HepG2 (cell line): ENCODE measurements around the gene COL4A3. TPM values are rescaled to one million over a fixed set of nuclear protein-coding genes. Genes with fewer than 3 reads are reported as not detected.

ENCODE experiments used
- FOSL2 ChIP-seq: sonication (generic); formaldehyde crosslinking; IDR thresholded peaks from 2 replicates; pipeline ENCODE4 v1.4.0; 2020; ENCODE audit warnings: missing genetic modification reagents
- FOXO1 ChIP-seq: sonication (generic); formaldehyde crosslinking; IDR thresholded peaks from 2 replicates; pipeline ENCODE4 v1.4.0; 2020; ENCODE audit warnings: missing genetic modification reagents
- JDP2 ChIP-seq: sonication (generic); formaldehyde crosslinking; IDR thresholded peaks from 2 replicates; pipeline ENCODE4 v1.8.1; 2022; ENCODE audit warnings: missing genetic modification reagents, borderline replicate concordance
- JUN ChIP-seq: sonication (generic); formaldehyde crosslinking; IDR thresholded peaks from 2 replicates; pipeline ENCODE4 v1.4.0; 2020; ENCODE audit warnings: mild to moderate bottlenecking, missing genetic modification reagents
- KLF13 ChIP-seq: sonication (generic); formaldehyde crosslinking; IDR thresholded peaks from 2 replicates; pipeline ENCODE4 v1.4.0; 2020; ENCODE audit warnings: mild to moderate bottlenecking, missing genetic modification reagents
- KMT2B ChIP-seq: IDR thresholded peaks from 2 replicates; pipeline ENCODE4 v1.6.1; 2016; ENCODE audit warnings: missing genetic modification reagents, missing compliant biosample characterization
- MAF1 ChIP-seq: sonication (generic); formaldehyde crosslinking; IDR thresholded peaks from 2 replicates; pipeline ENCODE4 v1.5.0; 2020; ENCODE audit warnings: missing genetic modification reagents, borderline replicate concordance
- MED1 ChIP-seq: sonication (generic); formaldehyde crosslinking; IDR thresholded peaks from 2 replicates; pipeline ENCODE4 v1.4.0; 2020; ENCODE audit warnings: missing genetic modification reagents
- NFE2 ChIP-seq: sonication (generic); formaldehyde crosslinking; IDR thresholded peaks from 2 replicates; pipeline ENCODE4 v1.4.0; 2020; ENCODE audit warnings: missing genetic modification reagents
- NFYB ChIP-seq: sonication (generic); formaldehyde crosslinking; IDR thresholded peaks from 2 replicates; pipeline ENCODE4 v1.4.0; 2020; ENCODE audit warnings: missing genetic modification reagents
- PAXIP1 ChIP-seq: sonication (generic); formaldehyde crosslinking; conservative IDR thresholded peaks from 2 replicates; pipeline ENCODE4 v1.4.0; 2020; ENCODE audit warnings: mild to moderate bottlenecking, missing genetic modification reagents, moderate library complexity
- RBM39 ChIP-seq: fragments of 200-400 bp; formaldehyde crosslinking; IDR thresholded peaks from one replicate; pipeline ENCODE4 v1.6.1; 2018; ENCODE audit warnings: antibody characterized with exemption, mild to moderate bottlenecking, low read depth, low read length; ENCODE audit not compliant: poor library complexity, severe bottlenecking
- RFX3 ChIP-seq: IDR thresholded peaks from 2 replicates; pipeline ENCODE4 v1.6.1; 2016; ENCODE audit warnings: missing biosample characterization, missing genetic modification reagents
- SNAPC2 ChIP-seq: sonication (generic); formaldehyde crosslinking; IDR thresholded peaks from 2 replicates; pipeline ENCODE4 v1.8.1; 2022; ENCODE audit warnings: mild to moderate bottlenecking, missing genetic modification reagents
- ZBTB1 ChIP-seq: sonication (generic); formaldehyde crosslinking; IDR thresholded peaks from 2 replicates; pipeline ENCODE4 v1.4.0; 2020; ENCODE audit warnings: missing genetic modification reagents, borderline replicate concordance
- ZFP36L2 ChIP-seq: sonication (generic); formaldehyde crosslinking; IDR thresholded peaks from 2 replicates; pipeline ENCODE4 v1.4.0; 2020; ENCODE audit warnings: missing genetic modification reagents
- ZFP37 ChIP-seq: sonication (generic); formaldehyde crosslinking; IDR thresholded peaks from 2 replicates; pipeline ENCODE4 v1.4.0; 2020; ENCODE audit warnings: missing genetic modification reagents, borderline replicate concordance
- ZNF160 ChIP-seq: sonication (generic); formaldehyde crosslinking; IDR thresholded peaks from 2 replicates; pipeline ENCODE4 v1.8.0; 2022; ENCODE audit warnings: mild to moderate bottlenecking, inconsistent platforms, missing genetic modification reagents
- ZNF383 ChIP-seq: sonication (generic); formaldehyde crosslinking; IDR thresholded peaks from 2 replicates; pipeline ENCODE4 v1.4.0; 2020; ENCODE audit warnings: missing genetic modification reagents, mild to moderate bottlenecking, borderline replicate concordance
- ZNF430 ChIP-seq: sonication (generic); formaldehyde crosslinking; IDR thresholded peaks from 2 replicates; pipeline ENCODE4 v1.9.0; 2021; ENCODE audit warnings: mild to moderate bottlenecking, missing genetic modification reagents
- ZNF432 ChIP-seq: sonication (generic); formaldehyde crosslinking; IDR thresholded peaks from 2 replicates; pipeline ENCODE4 v1.5.0; 2020; ENCODE audit warnings: missing genetic modification reagents, mild to moderate bottlenecking, borderline replicate concordance
- ZNF549 ChIP-seq: sonication (generic); formaldehyde crosslinking; IDR thresholded peaks from 2 replicates; pipeline ENCODE4 v1.5.0; 2020; ENCODE audit warnings: missing genetic modification reagents
- ZNF703 ChIP-seq: sonication (generic); formaldehyde crosslinking; IDR thresholded peaks from 2 replicates; pipeline ENCODE4 v1.5.1; 2020; ENCODE audit warnings: missing genetic modification reagents, mild to moderate bottlenecking, moderate library complexity, borderline replicate concordance
- ZNF883 ChIP-seq: sonication (generic); formaldehyde crosslinking; IDR thresholded peaks from 2 replicates; pipeline ENCODE4 v1.5.1; 2020; ENCODE audit warnings: mild to moderate bottlenecking, missing genetic modification reagents; ENCODE audit errors: not compliant biosample characterization
- polyA plus RNA-seq, 8 experiments: library from polyadenylated mRNA; depleted of rRNA in 3 of 8; stranded (reverse) in 7 of 8; unstranded in 1 of 8; fragments of >200 nt; fragmentation: Illumina TruSeq in 4 of 8; extraction: Trizol in 4 of 8; gene quantifications; 2 replicates each; pipeline versions ENCODE4 v1.2.1 to v1.2.3, GENCODE V29; 2011 to 2016; ENCODE audit warnings: low read depth in 4 of 8, missing spikeins in 1 of 8, mixed read lengths in 1 of 8; ENCODE audit not compliant: insufficient read depth in 1 of 8
- total RNA-seq, 5 experiments: library from RNA; depleted of rRNA; stranded (reverse); fragments of >200 nt; fragmentation: Illumina TruSeq; extraction: Trizol; gene quantifications; 2 replicates each; pipeline ENCODE4 v1.2.3, GENCODE V29; 2016; ENCODE audit warnings: low read depth in 1 of 5
- TF ChIP-seq, protein P1 (sequence below): sonication (generic); formaldehyde crosslinking; IDR thresholded peaks from 2 replicates; pipeline ENCODE4 v1.9.0; 2022; ENCODE audit warnings: low read depth, missing genetic modification reagents
- TF ChIP-seq, protein P2 (sequence below): IDR thresholded peaks from 2 replicates; pipeline ENCODE4 v1.6.1; 2012; ENCODE audit warnings: inconsistent platforms

COL4A3 gene
- total and polyA plus RNA-seq, 2 of the 13 experiments (the other 11 are each of a cell fraction or from before 2014, with no cell fraction given) = 0.02 TPM; not detected in 1

DNA sequence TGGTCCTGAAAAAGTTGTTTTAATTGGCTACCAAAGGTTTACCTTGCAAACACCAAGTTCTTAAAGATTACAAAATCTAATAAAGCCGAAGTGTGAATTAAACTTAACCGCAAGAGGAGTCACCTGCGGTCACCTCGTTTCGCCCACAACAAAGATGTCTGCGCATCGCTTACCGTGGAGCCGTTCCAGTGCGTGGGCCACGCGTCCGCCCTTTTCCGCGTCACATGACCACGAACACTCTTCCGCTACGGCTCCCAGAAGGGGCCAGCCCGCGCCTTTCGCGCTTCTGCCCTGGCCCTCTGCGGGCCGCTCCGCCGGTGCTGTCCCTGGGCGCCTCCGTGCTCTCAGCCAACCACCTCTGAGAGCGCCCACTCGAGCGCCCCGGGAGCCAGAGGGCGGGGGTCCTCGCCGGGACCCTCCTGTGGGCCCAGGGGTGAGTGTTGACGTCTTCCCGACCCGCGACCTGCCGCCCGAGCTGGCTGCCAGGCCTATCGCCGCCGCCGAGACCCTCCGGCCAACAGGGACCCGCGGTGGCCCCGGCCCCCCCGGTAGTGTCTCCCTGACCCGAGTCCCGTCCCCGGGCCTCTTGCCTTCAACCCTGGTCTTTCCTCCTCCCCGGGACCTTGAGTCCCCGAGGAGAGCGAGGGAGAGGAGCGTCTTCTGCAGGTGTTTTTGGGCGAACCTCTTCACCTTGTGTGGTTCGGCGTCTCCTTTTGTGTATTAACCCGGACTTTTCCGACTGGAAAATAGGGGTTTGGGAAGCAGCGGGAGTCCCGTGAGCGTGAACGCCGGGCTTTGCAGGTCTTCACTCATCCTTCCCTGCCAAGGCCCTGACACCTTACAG is 160.8 kb downstream of the COL4A3 start, which contains the start of gene MFF (continued):
- TF ChIP-seq PAXIP1 (CRISPR knock-in tag) = peak; percentile 75
- no peak for TF ChIP-seq ZFP36L2
- TF ChIP-seq, protein P1, sequence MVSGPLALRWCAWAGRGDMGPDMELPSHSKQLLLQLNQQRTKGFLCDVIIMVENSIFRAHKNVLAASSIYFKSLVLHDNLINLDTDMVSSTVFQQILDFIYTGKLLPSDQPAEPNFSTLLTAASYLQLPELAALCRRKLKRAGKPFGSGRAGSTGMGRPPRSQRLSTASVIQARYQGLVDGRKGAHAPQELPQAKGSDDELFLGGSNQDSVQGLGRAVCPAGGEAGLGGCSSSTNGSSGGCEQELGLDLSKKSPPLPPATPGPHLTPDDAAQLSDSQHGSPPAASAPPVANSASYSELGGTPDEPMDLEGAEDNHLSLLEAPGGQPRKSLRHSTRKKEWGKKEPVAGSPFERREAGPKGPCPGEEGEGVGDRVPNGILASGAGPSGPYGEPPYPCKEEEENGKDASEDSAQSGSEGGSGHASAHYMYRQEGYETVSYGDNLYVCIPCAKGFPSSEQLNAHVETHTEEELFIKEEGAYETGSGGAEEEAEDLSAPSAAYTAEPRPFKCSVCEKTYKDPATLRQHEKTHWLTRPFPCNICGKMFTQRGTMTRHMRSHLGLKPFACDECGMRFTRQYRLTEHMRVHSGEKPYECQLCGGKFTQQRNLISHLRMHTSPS (CRISPR knock-in tag) = peak; percentile 74
- no peak; the same call in 1 of the 2 replicates for TF ChIP-seq JDP2 (CRISPR knock-in tag)
- peak; percentile 91 for TF ChIP-seq MED1 (CRISPR knock-in tag)
- peak; percentile 78 for TF ChIP-seq FOXO1 (CRISPR knock-in tag)
- TF ChIP-seq ZNF883 = peak; percentile 97
- TF ChIP-seq, protein P2, sequence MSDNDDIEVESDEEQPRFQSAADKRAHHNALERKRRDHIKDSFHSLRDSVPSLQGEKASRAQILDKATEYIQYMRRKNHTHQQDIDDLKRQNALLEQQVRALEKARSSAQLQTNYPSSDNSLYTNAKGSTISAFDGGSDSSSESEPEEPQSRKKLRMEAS = peak; percentile 100
- peak; percentile 98 for TF ChIP-seq ZNF430
- peak; percentile 100 for TF ChIP-seq KMT2B (CRISPR knock-in tag)
- peak; percentile 72; the same call in 1 of the 2 replicates for TF ChIP-seq ZBTB1
- no peak; the same call in 1 of the 2 replicates for TF ChIP-seq ZNF549
- TF ChIP-seq ZNF432 (CRISPR knock-in tag) = peak; percentile 22; the same call in 1 of the 2 replicates
- TF ChIP-seq ZNF383 (CRISPR knock-in tag) = no peak
- TF ChIP-seq FOSL2 = peak; percentile 73
- TF ChIP-seq JUN (CRISPR knock-in tag) = peak; percentile 90
- peak; percentile 92; the same call in 1 of the 2 replicates for TF ChIP-seq MAF1 (CRISPR knock-in tag)
- TF ChIP-seq SNAPC2 = peak; percentile 97
- TF ChIP-seq RFX3 (CRISPR knock-in tag) = no peak
- TF ChIP-seq ZNF160 = peak; percentile 98
- peak; percentile 81; the same call in 1 of the 2 replicates for TF ChIP-seq ZNF703 (CRISPR knock-in tag)
- peak; percentile 60 for TF ChIP-seq NFYB (CRISPR knock-in tag)
- peak; percentile 95 for TF ChIP-seq ZFP37 (CRISPR knock-in tag)
- peak; percentile 63 for TF ChIP-seq RBM39
- peak; percentile 4; the same call in 1 of the 2 replicates for TF ChIP-seq NFE2 (CRISPR knock-in tag)
- peak; percentile 58 for TF ChIP-seq KLF13
